H9 (cell line): ENCODE measurements around the gene TBC1D1. TPM values are rescaled to one million over a fixed set of nuclear protein-coding genes. Genes with fewer than 3 reads are reported as not detected.

Experiments
- DNase-seq: peaks from one replicate; pipeline ENCODE4 v3.0.0-alpha.2; 2017
- H2AFZ ChIP-seq: one replicate; pipeline ENCODE4 v1.6.1; 2013; ENCODE audit warnings: mild to moderate bottlenecking, low read length, control low read depth, moderate library complexity
- H2AK5ac ChIP-seq: 2 replicates; pipeline ENCODE4 v1.6.1; 2013; ENCODE audit warnings: low read length, control low read depth, mixed read lengths; ENCODE audit not compliant: insufficient read length
- H2BK120ac ChIP-seq: one replicate; pipeline ENCODE4 v1.6.1; 2013; ENCODE audit warnings: low read depth, mild to moderate bottlenecking, low read length, control low read depth, inconsistent platforms; ENCODE audit not compliant: poor library complexity, severe bottlenecking
- H2BK12ac ChIP-seq: 2 replicates; pipeline ENCODE4 v1.6.1; 2013; ENCODE audit warnings: low read length, control low read depth, mixed read lengths, low read depth; ENCODE audit not compliant: insufficient read length
- H2BK15ac ChIP-seq: 2 replicates; pipeline ENCODE4 v1.6.1; 2013; ENCODE audit warnings: low read depth, low read length, control low read depth
- H2BK20ac ChIP-seq: one replicate; pipeline ENCODE4 v1.6.1; 2013; ENCODE audit warnings: low read depth, mild to moderate bottlenecking, low read length, control low read depth, inconsistent platforms; ENCODE audit not compliant: poor library complexity, severe bottlenecking
- H2BK5ac ChIP-seq: 2 replicates; pipeline ENCODE4 v1.6.1; 2013; ENCODE audit warnings: low read length, control low read depth, mixed read lengths; ENCODE audit not compliant: insufficient read length
- H3K14ac ChIP-seq: 2 replicates; pipeline ENCODE4 v1.6.1; 2013; ENCODE audit warnings: low read length, control low read depth; ENCODE audit not compliant: insufficient read depth
- H3K18ac ChIP-seq: 2 replicates; pipeline ENCODE4 v1.6.1; 2013; ENCODE audit warnings: low read depth, mild to moderate bottlenecking, mixed read lengths, low read length, control low read depth; ENCODE audit not compliant: insufficient read length
- H3K23ac ChIP-seq: 2 replicates; pipeline ENCODE4 v1.6.1; 2013; ENCODE audit warnings: low read length, control low read depth, mixed read lengths, low read depth; ENCODE audit not compliant: insufficient read length
- H3K23me2 ChIP-seq: 2 replicates; pipeline ENCODE4 v1.6.1; 2013; ENCODE audit warnings: low read depth, mild to moderate bottlenecking, mixed read lengths, low read length, control low read depth; ENCODE audit not compliant: insufficient read length, poor library complexity, severe bottlenecking
- H3K27ac ChIP-seq: 2 replicates; pipeline ENCODE4 v1.5.1; 2013; ENCODE audit warnings: low read length, control low read depth, mixed read lengths, low read depth; ENCODE audit not compliant: insufficient read length
- H3K27me3 ChIP-seq: 2 replicates; pipeline ENCODE4 v1.6.1; 2013; ENCODE audit warnings: low read length, control low read depth, inconsistent platforms; ENCODE audit not compliant: insufficient read depth
- H3K4ac ChIP-seq: 2 replicates; pipeline ENCODE4 v1.6.1; 2013; ENCODE audit warnings: low read depth, mild to moderate bottlenecking, control low read depth, inconsistent platforms, low read length, moderate library complexity
- H3K4me1 ChIP-seq: 2 replicates; pipeline ENCODE4 v1.6.1; 2013; ENCODE audit warnings: low read length, control low read depth, inconsistent platforms; ENCODE audit not compliant: insufficient read depth
- H3K4me2 ChIP-seq: 2 replicates; pipeline ENCODE4 v1.6.1; 2013; ENCODE audit warnings: low read length, control low read depth, mixed read lengths; ENCODE audit not compliant: insufficient read length, insufficient read depth
- H3K56ac ChIP-seq: 2 replicates; pipeline ENCODE4 v1.6.1; 2013; ENCODE audit warnings: low read depth, mild to moderate bottlenecking, mixed read lengths, low read length, control low read depth; ENCODE audit not compliant: insufficient read length
- H3K79me1 ChIP-seq: 2 replicates; pipeline ENCODE4 v1.6.1; 2013; ENCODE audit warnings: low read depth, mild to moderate bottlenecking, moderate library complexity, low read length, control low read depth, inconsistent platforms; ENCODE audit not compliant: insufficient read depth, poor library complexity, severe bottlenecking
- H3K79me2 ChIP-seq: 2 replicates; pipeline ENCODE4 v1.6.1; 2013; ENCODE audit warnings: low read length, control low read depth, inconsistent platforms; ENCODE audit not compliant: insufficient read depth
- H3K9ac ChIP-seq: 2 replicates; pipeline ENCODE4 v1.6.1; 2013; ENCODE audit warnings: low read length, control low read depth, mixed read lengths; ENCODE audit not compliant: insufficient read length; ENCODE audit errors: extremely low read depth
- H3K9me3 ChIP-seq: one replicate; pipeline ENCODE4 v1.6.1; 2013; ENCODE audit warnings: low read depth, low read length, inconsistent platforms; ENCODE audit not compliant: control insufficient read depth
- H3T11ph ChIP-seq: one replicate; pipeline ENCODE4 v1.6.1; 2013; ENCODE audit warnings: mild to moderate bottlenecking, low read length, control low read depth, inconsistent platforms
- H4K20me1 ChIP-seq: one replicate; pipeline ENCODE4 v1.6.1; 2013; ENCODE audit not compliant: control insufficient read depth, insufficient read length, insufficient read depth
- H4K5ac ChIP-seq: 2 replicates; pipeline ENCODE4 v1.6.1; 2013; ENCODE audit warnings: low read depth, mild to moderate bottlenecking, mixed read lengths, low read length, control low read depth; ENCODE audit not compliant: insufficient read length
- H4K8ac ChIP-seq: replicated peaks from 2 replicates; pipeline ENCODE4 v1.6.1; 2013; ENCODE audit warnings: low read length, control low read depth, mixed read lengths, low read depth; ENCODE audit not compliant: insufficient read length
- H4K91ac ChIP-seq: 2 replicates; pipeline ENCODE4 v1.6.1; 2013; ENCODE audit warnings: low read depth, mild to moderate bottlenecking, moderate library complexity, mixed read lengths, low read length, control low read depth; ENCODE audit not compliant: insufficient read length
- H3K27ac Mint-ChIP-seq, 3 experiments: 2 replicates in 2 of 3; 3 replicates in 1 of 3; pipeline ENCODE4 v1.8.0; 2020 to 2021; ENCODE audit warnings: mixed read lengths in 3 of 3, mild to moderate bottlenecking in 1 of 3, moderate library complexity in 1 of 3
- H3K27me3 Mint-ChIP-seq: 2 replicates; pipeline ENCODE4 v1.8.0; 2021; ENCODE audit warnings: low read depth, mild to moderate bottlenecking, moderate library complexity, mixed read lengths
- H3K36me3 Mint-ChIP-seq, 3 experiments: 2 replicates in 2 of 3; 3 replicates in 1 of 3; pipeline ENCODE4 v1.8.0; 2020 to 2021; ENCODE audit warnings: low read depth in 3 of 3, mixed read lengths in 3 of 3; ENCODE audit not compliant: insufficient read depth in 1 of 3
- H3K4me1 Mint-ChIP-seq, 2 experiments: 2 replicates each; pipeline ENCODE4 v1.8.0; 2020; ENCODE audit warnings: mixed read lengths in 2 of 2
- H3K4me3 Mint-ChIP-seq, 2 experiments: 2 replicates in 1 of 2; 3 replicates in 1 of 2; pipeline ENCODE4 v1.8.0; 2020 to 2021; ENCODE audit warnings: mild to moderate bottlenecking in 2 of 2, mixed read lengths in 2 of 2, moderate library complexity in 1 of 2
- H3K9me3 Mint-ChIP-seq, 2 experiments: 2 replicates in 1 of 2; 3 replicates in 1 of 2; pipeline ENCODE4 v1.8.0; 2020; ENCODE audit warnings: mild to moderate bottlenecking in 2 of 2, mixed read lengths in 2 of 2, moderate library complexity in 1 of 2
- CTCF ChIP-seq: fragments of 200-600 bp; sonication (generic); conservative IDR thresholded peaks from 3 replicates; pipeline ENCODE4 v1.8.0; 2021; ENCODE audit warnings: antibody characterized with exemption, mild to moderate bottlenecking
- WGBS: extraction: QIAGEN DNeasy Blood & Tissue Kit; methylation state at CpG from one replicate; pipeline ENCODE4 v1.1.7; 2013; ENCODE audit warnings: missing lambda C conversion rate, low lambda C conversion rate, mixed read lengths; ENCODE audit not compliant: insufficient read length; ENCODE audit errors: extremely low coverage; 5-methylcytosine and 5-hydroxymethylcytosine counted together
- total RNA-seq: library from RNA; stranded (reverse); gene quantifications from 2 replicates; pipeline ENCODE4 v1.2.1, GENCODE V29; 2021

Gene TBC1D1
- total RNA-seq, 1 experiment from 2014 or later, result 109 TPM

- Histone ChIP-seq H3K79me2 (no peaks in the 10 kb centered on the region), H2BK12ac (no peak within 1 kb of the TSS), H3K27me3 (no peaks in the 10 kb centered on the region), H3K23ac (no peak within 1 kb of the TSS), H4K20me1 (no peaks in the 10 kb centered on the region), H2BK15ac (no peak within 1 kb of the TSS), H3K4me2 (no peak within 1 kb of the TSS), H2AK5ac (no peak within 1 kb of the TSS), H2BK120ac (no peak within 1 kb of the TSS), H2BK20ac (no peak within 1 kb of the TSS), H3K4me1 (no peaks in the 10 kb centered on the region), H2BK5ac (no peak within 1 kb of the TSS), H3K14ac (no peak within 1 kb of the TSS), H4K5ac (no peak within 1 kb of the TSS), H3K9me3 (no peaks in the 10 kb centered on the region), H4K91ac (no peak within 1 kb of the TSS), H3K79me1 (no peaks in the 10 kb centered on the region), H4K8ac (no peak within 1 kb of the TSS), H3K18ac (no peak within 1 kb of the TSS), H2AFZ (no peak within 1 kb of the TSS), H3K23me2 (no peaks in the 10 kb centered on the region), H3K56ac (no peak within 1 kb of the TSS), H3K9ac (no peak within 1 kb of the TSS), H3K27ac (no peak within 1 kb of the TSS), H3K4ac (no peak within 1 kb of the TSS), H3T11ph (no peak within 1 kb of the TSS)
- H3K27ac Mint-ChIP-seq, result peak within 1 kb of the TSS in 2 of 3 experiments; percentile 46 to 67; a peak in 1 of 7 replicates
- H3K27me3 Mint-ChIP-seq, result no peaks in the 10 kb centered on the region
- no peak for DNase-seq
- H3K36me3 Mint-ChIP-seq, result no peaks in the 10 kb centered on the region
- peaks cover 0 to 2% of the 10 kb centered on the region in 2 experiments; a peak in 1 of 4 replicates for H3K4me1 Mint-ChIP-seq
- WGBS, result no CpG with 5 or more reads among the region's 5 CpGs
- H3K4me3 Mint-ChIP-seq, result no peak within 1 kb of the TSS
- no peak for TF ChIP-seq CTCF
- H3K9me3 Mint-ChIP-seq, result no peaks in the 10 kb centered on the region
Observed at GRCh38 chr4:37960098-37960497, 69.2 kb downstream of the TBC1D1 start, which contains the start of gene PTTG2. PTTG2 (plus strand) TSS chr4:37960398; CDS start chr4:37960435, 37 bp downstream.
